HCT116 (cell line): ENCODE results near the gene DEGS1. TPM values are rescaled to one million over a fixed set of nuclear protein-coding genes. Genes with fewer than 3 reads are reported as not detected.

Source experiments
- ATAC-seq: fragments of 200-7000 bp; cut with Tn5 transposase; 2 replicates; pipeline ENCODE4 v1.9.1; 2020; ENCODE audit warnings: mild to moderate bottlenecking, moderate library complexity
- BruUV-seq: library from RNA; stranded (reverse); fragments of 400-500 nt; replicated peaks from 2 replicates; lab custom pipeline; 2021; lab: Mats Ljungman, UMichigan
- CTCF ChIA-PET: fragments of 300-600 bp; sonication (Branson Sonifier 250); formaldehyde crosslinking; loops from one replicate; lab custom pipeline; 2021; ENCODE audit warnings: antibody characterized with exemption; lab: Charles Lee
- POLR2A ChIA-PET: fragments of 300-600, 350-600 bp; sonication (Branson Sonifier 250); formaldehyde crosslinking; loops from one replicate; lab custom pipeline; 2021; ENCODE audit warnings: antibody characterized with exemption; lab: Charles Lee
- RAD21 ChIA-PET, 2 experiments: fragments of 300-600 bp; sonication (Branson Sonifier 250); formaldehyde crosslinking; loops; one replicate each; lab custom pipeline; 2023; ENCODE audit warnings: low total read pairs in 2 of 2; ENCODE audit not compliant: uncharacterized antibody in 2 of 2, unreplicated experiment in 2 of 2, low non-redundant PET in 1 of 2; lab: Charles Lee
- DNase-seq: peaks from one replicate; pipeline ENCODE4 v3.0.0-alpha.2; 2010; ENCODE audit warnings: low read depth, low spot score
- H2AFZ ChIP-seq: fragments of 200-600 bp; shearing (Covaris generic), sonication (generic); 2 replicates; pipeline ENCODE4 v1.6.1; 2017; ENCODE audit warnings: low read depth, mixed run types, mixed read lengths, antibody characterized with exemption, low read length; ENCODE audit not compliant: poor library complexity, severe bottlenecking
- H3K27ac ChIP-seq: 2 replicates; pipeline ENCODE4 v1.5.1; 2012; ENCODE audit warnings: low read depth, low read length
- H3K27me3 ChIP-seq: fragments of 200-600 bp; sonication (generic); 2 replicates; pipeline ENCODE4 v1.6.1; 2016; ENCODE audit warnings: mixed run types, low read length, mixed read lengths; ENCODE audit not compliant: insufficient read depth
- H3K36me3 ChIP-seq, 2 experiments: fragments of 200-500 bp in 1 of 2; fragments of 200-600 bp in 1 of 2; sonication (Bioruptor generic) in 1 of 2; sonication (generic) in 1 of 2; 2 replicates each; pipeline versions ENCODE4 v1.5.1 to v1.6.1; 2014 to 2016; ENCODE audit warnings: low read length in 2 of 2, inconsistent platforms in 1 of 2, mixed read lengths in 1 of 2, mixed run types in 1 of 2; ENCODE audit not compliant: insufficient read depth in 2 of 2, control insufficient read depth in 1 of 2
- H3K4me1 ChIP-seq, 2 experiments: fragments of 200-600 bp in 1 of 2; sonication (generic) in 1 of 2; 2 replicates each; pipeline versions ENCODE4 v1.5.1 to v1.6.1; 2012 to 2017; ENCODE audit warnings: low read length in 2 of 2, inconsistent platforms in 1 of 2, mild to moderate bottlenecking in 1 of 2, mixed read lengths in 1 of 2, mixed run types in 1 of 2, moderate library complexity in 1 of 2; ENCODE audit not compliant: insufficient read depth in 2 of 2, control insufficient read depth in 1 of 2
- H3K4me2 ChIP-seq: fragments of 200-600 bp; sonication (generic); 2 replicates; pipeline ENCODE4 v1.6.1; 2017; ENCODE audit warnings: mixed run types, low read length, mixed read lengths
- H3K4me3 ChIP-seq, 2 experiments: fragments of 200-600 bp in 1 of 2; sonication (generic) in 1 of 2; replicated peaks in 1 of 2; 2 replicates each; pipeline ENCODE4 v1.5.1; 2011 to 2016; ENCODE audit warnings: low read length in 2 of 2, control low read depth in 1 of 2, low read depth in 1 of 2, mild to moderate bottlenecking in 1 of 2, mixed read lengths in 1 of 2, mixed run types in 1 of 2
- H3K79me2 ChIP-seq: fragments of 200-600 bp; sonication (generic); 2 replicates; pipeline ENCODE4 v1.6.1; 2017; ENCODE audit warnings: mild to moderate bottlenecking, mixed run types, low read length, moderate library complexity, mixed read lengths; ENCODE audit not compliant: insufficient read depth
- H3K9ac ChIP-seq: fragments of 200-600 bp; sonication (generic); 2 replicates; pipeline ENCODE4 v1.6.1; 2016; ENCODE audit warnings: low read length, mixed read lengths
- H3K9me2 ChIP-seq: fragments of 200-600 bp; sonication (generic), shearing (Covaris generic); 2 replicates; pipeline ENCODE4 v1.6.1; 2017; ENCODE audit warnings: mixed run types, mild to moderate bottlenecking, moderate library complexity; ENCODE audit not compliant: insufficient read depth
- H3K9me3 ChIP-seq, 2 experiments: fragments of 200-500 bp in 1 of 2; fragments of 200-600 bp in 1 of 2; sonication (Bioruptor generic) in 1 of 2; sonication (generic) in 1 of 2; 2 replicates each; pipeline ENCODE4 v1.6.1; 2014 to 2017; ENCODE audit warnings: low read length in 2 of 2, mixed read lengths in 2 of 2, inconsistent platforms in 1 of 2, low read depth in 1 of 2, mild to moderate bottlenecking in 1 of 2, mixed run types in 1 of 2, moderate library complexity in 1 of 2; ENCODE audit not compliant: control insufficient read depth in 1 of 2, insufficient read depth in 1 of 2
- H4K20me1 ChIP-seq: fragments of 200-600 bp; sonication (generic), shearing (Covaris generic); 2 replicates; pipeline ENCODE4 v1.6.1; 2017; ENCODE audit warnings: mixed run types, mild to moderate bottlenecking, moderate library complexity; ENCODE audit not compliant: insufficient read depth
- CBX3 ChIP-seq: IDR thresholded peaks from 2 replicates; pipeline ENCODE4 v1.6.1; 2012; ENCODE audit warnings: low read depth
- CEBPB ChIP-seq: IDR thresholded peaks from 2 replicates; pipeline ENCODE4 v1.6.1; 2012; ENCODE audit warnings: low read depth
- EGR1 ChIP-seq: IDR thresholded peaks from 2 replicates; pipeline ENCODE4 v1.6.1; 2012; ENCODE audit warnings: low read depth
- EZH2 ChIP-seq: fragments of 200-600 bp; sonication (generic); IDR thresholded peaks from 2 replicates; pipeline ENCODE4 v1.6.1; 2017; ENCODE audit warnings: antibody characterized with exemption, mixed run types
- EZH2phosphoT487 ChIP-seq: fragments of 200-600 bp; IDR thresholded peaks from 2 replicates; pipeline ENCODE4 v1.6.1; 2018; ENCODE audit warnings: antibody characterized with exemption, borderline replicate concordance
- FOSL1 ChIP-seq: IDR thresholded peaks from 2 replicates; pipeline ENCODE4 v1.6.1; 2012; ENCODE audit warnings: low read depth
- POLR2A ChIP-seq: IDR thresholded peaks from 2 replicates; pipeline ENCODE4 v1.7.0; 2011; ENCODE audit warnings: borderline replicate concordance; ENCODE audit not compliant: insufficient read depth, insufficient read length; ENCODE audit errors: extremely low read depth
- POLR2AphosphoS5 ChIP-seq: IDR thresholded peaks from 2 replicates; pipeline ENCODE4 v1.6.1; 2011; ENCODE audit warnings: mild to moderate bottlenecking, low read depth, low read length, moderate library complexity
- RAD21 ChIP-seq: IDR thresholded peaks from 2 replicates; pipeline ENCODE4 v1.6.1; 2012; ENCODE audit warnings: low read depth, mild to moderate bottlenecking
- SIN3A ChIP-seq: IDR thresholded peaks from 2 replicates; pipeline ENCODE4 v1.6.1; 2012; ENCODE audit warnings: low read depth
- SP1 ChIP-seq: IDR thresholded peaks from 2 replicates; pipeline ENCODE4 v1.6.1; 2012; ENCODE audit warnings: low read depth
- SRF ChIP-seq: IDR thresholded peaks from 2 replicates; pipeline ENCODE4 v1.6.1; 2012; ENCODE audit warnings: low read depth
- TCF7L2 ChIP-seq: IDR thresholded peaks from 2 replicates; pipeline ENCODE4 v1.7.0; 2011; ENCODE audit warnings: borderline replicate concordance, inconsistent platforms; ENCODE audit not compliant: insufficient read depth, insufficient read length; ENCODE audit errors: extremely low read depth
- YY1 ChIP-seq: IDR thresholded peaks from 2 replicates; pipeline ENCODE4 v1.6.1; 2011; ENCODE audit warnings: low read length, low read depth, moderate library complexity, mild to moderate bottlenecking; ENCODE audit not compliant: insufficient replicate concordance; ENCODE audit errors: extremely low read depth
- ZFX ChIP-seq: fragments of 450-650 bp; IDR thresholded peaks from 2 replicates; pipeline ENCODE4 v1.6.1; 2017
- ZNF274 ChIP-seq: fragments of 200-500 bp; sonication (Bioruptor generic); IDR thresholded peaks from 2 replicates; pipeline ENCODE4 v1.6.1; 2014; ENCODE audit warnings: mild to moderate bottlenecking, low read depth, low read length, inconsistent platforms
- intact Hi-C: fragments of 100-400 bp; cut with micrococcal nuclease; formaldehyde crosslinking; loops from 2 replicates; pipeline ENCODE4 v1.10.0; 2022
- total RNA-seq: library from RNA; stranded (reverse); gene quantifications from one replicate; pipeline ENCODE4 v1.2.1, GENCODE V29; 2021; ENCODE audit not compliant: unreplicated experiment
- TF ChIP-seq, protein P1 (sequence below): IDR thresholded peaks from 2 replicates; pipeline ENCODE4 v1.6.1; 2012; ENCODE audit warnings: low read depth
- TF ChIP-seq, protein P2 (sequence below): IDR thresholded peaks from 2 replicates; pipeline ENCODE4 v1.6.1; 2012
- TF ChIP-seq, protein P3 (sequence below): IDR thresholded peaks from 2 replicates; pipeline ENCODE4 v1.6.1; 2011; ENCODE audit warnings: mild to moderate bottlenecking, low read length, moderate library complexity; ENCODE audit not compliant: insufficient replicate concordance; ENCODE audit errors: extremely low read depth

DEGS1 gene
- total RNA-seq, 1 experiment from 2014 or later: 23.1 TPM

DNA sequence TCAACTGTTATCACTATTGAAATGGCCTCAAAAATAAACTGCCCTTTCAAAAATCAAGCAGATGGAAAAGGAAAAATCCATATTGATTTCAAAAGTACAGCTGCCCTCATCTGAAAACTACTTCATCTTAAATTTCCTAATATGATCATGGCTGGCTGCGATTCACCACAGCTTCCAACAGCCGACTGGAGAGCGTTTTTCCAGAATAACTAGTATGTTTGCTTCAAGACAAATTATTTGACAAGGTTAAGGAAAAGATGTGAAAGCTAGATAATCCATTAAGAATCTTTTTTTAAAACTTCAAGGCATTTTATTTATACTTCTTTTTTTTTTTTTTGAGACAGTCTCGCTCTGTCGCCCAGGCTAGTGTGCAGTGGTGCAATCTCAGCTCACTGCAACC, 4.1 kb upstream of the DEGS1 start:
- ChIA-PET RAD21 (no interaction called here), POLR2A (no interaction called here), CTCF (no interaction called here)
- BruUV-seq: no TSS peak
- H3K27ac ChIP-seq: no peak overlapping the region
- H3K4me2 ChIP-seq: no peak overlapping the region
- ATAC-seq: no peak
- intact Hi-C loops: no loop called here
- no peaks in the 10 kb centered on the region for H4K20me1 ChIP-seq
- no peaks in the 10 kb centered on the region for H3K27me3 ChIP-seq
- no peak overlapping the region for H3K9ac ChIP-seq
- TF ChIP-seq TCF7L2 (no peak), EZH2 (no peak), FOSL1 (no peak), SIN3A (no peak), CBX3 (no peak), POLR2AphosphoS5 (no peak), CEBPB (no peak), EZH2phosphoT487 (no peak), ZFX (no peak), EGR1 (no peak), SP1 (no peak), SRF (no peak), POLR2A (no peak), RAD21 (no peak), ZNF274 (no peak), YY1 (no peak)
- TF ChIP-seq, protein P1, sequence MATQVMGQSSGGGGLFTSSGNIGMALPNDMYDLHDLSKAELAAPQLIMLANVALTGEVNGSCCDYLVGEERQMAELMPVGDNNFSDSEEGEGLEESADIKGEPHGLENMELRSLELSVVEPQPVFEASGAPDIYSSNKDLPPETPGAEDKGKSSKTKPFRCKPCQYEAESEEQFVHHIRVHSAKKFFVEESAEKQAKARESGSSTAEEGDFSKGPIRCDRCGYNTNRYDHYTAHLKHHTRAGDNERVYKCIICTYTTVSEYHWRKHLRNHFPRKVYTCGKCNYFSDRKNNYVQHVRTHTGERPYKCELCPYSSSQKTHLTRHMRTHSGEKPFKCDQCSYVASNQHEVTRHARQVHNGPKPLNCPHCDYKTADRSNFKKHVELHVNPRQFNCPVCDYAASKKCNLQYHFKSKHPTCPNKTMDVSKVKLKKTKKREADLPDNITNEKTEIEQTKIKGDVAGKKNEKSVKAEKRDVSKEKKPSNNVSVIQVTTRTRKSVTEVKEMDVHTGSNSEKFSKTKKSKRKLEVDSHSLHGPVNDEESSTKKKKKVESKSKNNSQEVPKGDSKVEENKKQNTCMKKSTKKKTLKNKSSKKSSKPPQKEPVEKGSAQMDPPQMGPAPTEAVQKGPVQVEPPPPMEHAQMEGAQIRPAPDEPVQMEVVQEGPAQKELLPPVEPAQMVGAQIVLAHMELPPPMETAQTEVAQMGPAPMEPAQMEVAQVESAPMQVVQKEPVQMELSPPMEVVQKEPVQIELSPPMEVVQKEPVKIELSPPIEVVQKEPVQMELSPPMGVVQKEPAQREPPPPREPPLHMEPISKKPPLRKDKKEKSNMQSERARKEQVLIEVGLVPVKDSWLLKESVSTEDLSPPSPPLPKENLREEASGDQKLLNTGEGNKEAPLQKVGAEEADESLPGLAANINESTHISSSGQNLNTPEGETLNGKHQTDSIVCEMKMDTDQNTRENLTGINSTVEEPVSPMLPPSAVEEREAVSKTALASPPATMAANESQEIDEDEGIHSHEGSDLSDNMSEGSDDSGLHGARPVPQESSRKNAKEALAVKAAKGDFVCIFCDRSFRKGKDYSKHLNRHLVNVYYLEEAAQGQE: no peak
- TF ChIP-seq, protein P2, sequence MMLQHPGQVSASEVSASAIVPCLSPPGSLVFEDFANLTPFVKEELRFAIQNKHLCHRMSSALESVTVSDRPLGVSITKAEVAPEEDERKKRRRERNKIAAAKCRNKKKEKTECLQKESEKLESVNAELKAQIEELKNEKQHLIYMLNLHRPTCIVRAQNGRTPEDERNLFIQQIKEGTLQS: no peak
- TF ChIP-seq, protein P3, sequence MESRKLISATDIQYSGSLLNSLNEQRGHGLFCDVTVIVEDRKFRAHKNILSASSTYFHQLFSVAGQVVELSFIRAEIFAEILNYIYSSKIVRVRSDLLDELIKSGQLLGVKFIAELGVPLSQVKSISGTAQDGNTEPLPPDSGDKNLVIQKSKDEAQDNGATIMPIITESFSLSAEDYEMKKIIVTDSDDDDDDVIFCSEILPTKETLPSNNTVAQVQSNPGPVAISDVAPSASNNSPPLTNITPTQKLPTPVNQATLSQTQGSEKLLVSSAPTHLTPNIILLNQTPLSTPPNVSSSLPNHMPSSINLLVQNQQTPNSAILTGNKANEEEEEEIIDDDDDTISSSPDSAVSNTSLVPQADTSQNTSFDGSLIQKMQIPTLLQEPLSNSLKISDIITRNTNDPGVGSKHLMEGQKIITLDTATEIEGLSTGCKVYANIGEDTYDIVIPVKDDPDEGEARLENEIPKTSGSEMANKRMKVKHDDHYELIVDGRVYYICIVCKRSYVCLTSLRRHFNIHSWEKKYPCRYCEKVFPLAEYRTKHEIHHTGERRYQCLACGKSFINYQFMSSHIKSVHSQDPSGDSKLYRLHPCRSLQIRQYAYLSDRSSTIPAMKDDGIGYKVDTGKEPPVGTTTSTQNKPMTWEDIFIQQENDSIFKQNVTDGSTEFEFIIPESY: no peak
- H3K36me3 ChIP-seq: no peaks in the 10 kb centered on the region
- H2AFZ ChIP-seq: no peak overlapping the region
- H3K79me2 ChIP-seq: peaks cover 4% of the 10 kb centered on the region
- DNase-seq: no peak
- no peak overlapping the region for H3K4me3 ChIP-seq
- H3K9me3 ChIP-seq: no peaks in the 10 kb centered on the region
- no peaks in the 10 kb centered on the region for H3K9me2 ChIP-seq
- H3K4me1 ChIP-seq: peaks cover 2 to 8% of the 10 kb centered on the region in 2 experiments; a peak in 2 of 4 replicates
